Putamen (tissue), 1 donor: ENCODE measurements around the gene ALX3.

Experiments used
- DNase-seq: peaks from one replicate; pipeline ENCODE4 v3.0.0-alpha.2; 2016; ENCODE audit warnings: low spot score

The ALX3 gene

DNA sequence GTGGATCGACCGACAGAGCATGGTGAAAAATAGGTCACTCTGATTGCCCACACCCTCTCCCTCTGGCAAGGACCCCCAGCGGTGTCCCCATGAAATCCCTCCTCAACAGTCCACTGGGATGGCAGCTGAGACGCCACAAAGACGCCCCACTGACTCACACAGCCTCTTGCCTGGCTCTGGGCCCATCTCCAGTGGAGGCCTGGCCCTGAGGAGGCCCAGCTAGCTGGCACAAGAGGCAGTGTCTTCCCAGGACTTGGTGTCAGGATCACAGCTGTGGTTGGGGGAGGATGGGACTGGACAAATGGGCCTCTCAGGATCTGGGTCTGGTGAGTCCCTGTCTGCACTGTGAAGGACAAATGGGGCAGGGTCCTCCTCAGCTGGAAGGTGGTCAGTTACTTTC lies 4.6 kb downstream of the ALX3 start:
- no peak for DNase-seq

DNA sequence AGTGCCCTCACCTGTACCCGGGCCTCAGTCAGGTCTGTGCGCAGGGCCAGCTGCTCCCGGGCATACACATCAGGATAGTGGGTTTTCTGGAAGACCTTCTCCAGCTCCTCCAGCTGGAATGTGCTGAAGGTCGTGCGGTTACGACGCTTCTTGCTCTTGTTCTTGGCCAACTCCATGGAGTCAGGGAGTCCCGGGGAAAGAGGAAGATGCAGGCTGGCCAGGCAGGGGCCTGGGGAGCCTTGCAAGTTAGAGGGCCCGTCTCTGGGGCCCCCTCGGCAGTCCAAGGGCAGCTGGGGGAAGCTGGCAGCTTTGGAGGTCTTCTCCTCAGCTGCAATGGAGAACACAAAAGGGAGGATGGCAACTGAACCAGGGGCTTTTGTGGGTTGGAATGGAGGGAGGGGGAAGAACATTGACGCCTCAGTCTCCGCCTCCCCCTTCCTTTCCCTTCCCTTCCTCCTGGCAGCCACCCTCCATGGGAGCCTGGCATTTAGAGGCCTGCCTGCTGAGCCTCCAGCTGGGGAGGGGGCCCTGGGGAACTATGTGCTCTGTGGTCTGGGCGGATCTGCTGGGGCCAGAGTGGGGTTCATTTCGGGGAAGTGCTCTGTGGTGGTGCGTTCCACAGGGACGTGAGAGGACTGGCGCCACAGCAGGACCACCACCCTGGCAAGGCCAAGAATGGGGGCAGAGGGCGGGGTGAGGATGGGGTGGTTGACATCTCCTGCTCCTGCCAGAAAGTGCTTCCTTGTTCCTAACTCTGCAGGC lies 5.7 kb downstream of the ALX3 start:
- DNase-seq, result no peak

DNA sequence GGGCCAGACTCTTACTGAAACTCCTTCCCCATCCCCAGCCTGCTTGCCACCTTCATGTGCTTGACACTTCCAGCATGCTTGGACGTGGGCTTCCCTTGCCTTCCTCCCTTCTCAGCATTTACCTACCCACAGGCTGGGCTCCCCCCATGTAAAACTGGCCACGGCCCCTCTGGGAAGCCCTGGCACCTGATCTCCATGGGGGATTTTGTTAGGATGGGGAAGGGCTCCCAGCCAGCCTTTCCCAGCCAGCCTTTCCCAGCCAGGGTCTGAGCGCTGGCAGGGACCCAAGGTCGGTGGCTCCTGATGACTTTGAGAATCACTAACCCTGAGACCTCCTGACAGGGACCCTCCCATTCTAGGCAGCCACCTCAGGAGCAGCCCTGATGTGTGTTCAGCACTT lies 6.7 kb downstream of the ALX3 start:
- no peak for DNase-seq

DNA sequence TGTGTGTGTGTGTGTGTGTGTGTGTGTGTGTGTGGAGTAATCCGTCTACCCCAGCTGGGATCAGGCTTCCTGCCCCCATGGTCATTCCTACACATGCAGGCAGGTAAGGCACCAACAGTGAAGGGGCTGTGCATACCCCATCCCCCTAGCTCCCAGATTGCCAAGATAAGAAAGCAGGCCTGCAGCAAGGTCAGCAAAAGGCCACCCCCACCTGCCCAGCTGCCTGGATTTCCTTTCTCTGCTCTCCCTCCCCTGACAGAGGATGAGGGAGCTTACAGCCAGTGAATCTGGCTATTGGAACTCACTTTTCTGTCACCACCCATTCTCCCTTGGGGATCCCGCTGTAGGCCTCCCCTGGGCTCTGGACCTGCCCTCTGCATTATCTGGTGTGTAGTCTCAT lies 7.9 kb downstream of the ALX3 start:
- no peak for DNase-seq

DNA sequence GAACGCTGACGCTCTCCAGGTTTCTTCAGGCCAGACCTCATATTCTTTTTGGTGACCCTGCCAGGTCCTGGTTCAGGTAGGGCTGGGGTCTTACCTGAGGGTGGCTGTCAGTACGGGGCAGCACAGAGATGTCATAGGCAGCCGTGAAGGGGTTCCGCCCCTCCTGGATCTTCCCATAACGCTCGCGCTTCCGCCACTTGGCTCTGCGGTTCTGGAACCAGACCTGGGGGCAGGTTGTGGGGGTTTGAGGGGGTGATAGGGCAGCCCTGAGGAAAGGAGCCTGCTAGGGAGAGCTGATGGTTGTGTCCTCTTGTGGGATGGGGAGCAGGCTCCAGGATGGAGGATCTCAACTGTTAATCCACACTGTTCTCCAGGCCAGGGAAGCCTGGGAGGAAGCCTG lies 9.1 kb downstream of the ALX3 start:
- DNase-seq, result no peak

DNA sequence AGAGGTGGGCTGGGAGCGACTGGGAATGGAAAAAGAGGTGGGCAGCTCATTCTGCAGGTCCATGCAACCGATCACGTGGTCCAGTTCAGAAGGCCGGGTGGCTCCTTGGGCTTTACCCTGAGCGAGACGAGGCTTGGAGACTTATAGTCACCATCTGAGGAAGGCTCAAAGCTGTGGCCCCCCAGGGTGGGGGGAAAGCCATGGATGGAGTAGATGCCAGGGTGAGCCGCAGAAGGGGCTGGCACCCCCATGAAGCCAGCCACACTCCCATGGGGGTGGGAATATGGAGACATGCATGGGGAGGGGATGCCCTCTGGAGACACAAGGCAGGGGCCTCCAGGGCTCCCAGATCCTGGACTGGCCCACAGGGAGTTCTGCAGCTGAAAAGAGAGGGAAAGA lies 9.8 kb downstream of the ALX3 start:
- DNase-seq, result no peak

DNA sequence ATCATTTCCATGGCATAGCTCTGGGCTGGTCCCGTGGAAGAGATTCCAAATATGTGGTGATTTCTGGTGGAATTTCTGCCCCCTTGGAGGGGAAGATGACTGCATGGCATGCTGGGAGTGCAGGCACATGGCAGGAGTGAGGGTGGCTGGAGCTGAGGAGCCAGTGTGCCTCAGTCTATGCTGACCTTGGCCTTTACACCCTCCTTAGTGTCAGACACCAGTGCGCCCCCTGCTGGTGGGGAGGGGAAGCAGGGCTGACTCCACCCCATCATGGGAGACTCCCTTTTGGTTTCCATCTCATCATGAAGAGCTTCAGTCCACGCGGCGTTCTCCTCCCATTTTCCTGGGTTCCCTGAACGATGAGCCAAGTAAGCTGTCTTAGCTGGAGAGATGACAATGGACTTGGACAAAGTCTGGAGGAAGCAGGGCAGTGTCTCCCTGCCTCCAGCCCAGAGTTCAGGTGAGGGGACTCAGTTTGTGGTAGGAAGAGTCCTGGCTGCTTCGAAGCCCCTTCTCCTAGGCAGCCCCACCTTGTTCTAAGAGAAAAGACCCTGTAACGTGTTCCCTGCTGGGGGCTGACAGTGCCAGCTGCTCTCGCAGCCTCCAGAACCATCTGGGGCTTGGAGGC lies 10.3 kb downstream of the ALX3 start:
- DNase-seq, result no peak

DNA sequence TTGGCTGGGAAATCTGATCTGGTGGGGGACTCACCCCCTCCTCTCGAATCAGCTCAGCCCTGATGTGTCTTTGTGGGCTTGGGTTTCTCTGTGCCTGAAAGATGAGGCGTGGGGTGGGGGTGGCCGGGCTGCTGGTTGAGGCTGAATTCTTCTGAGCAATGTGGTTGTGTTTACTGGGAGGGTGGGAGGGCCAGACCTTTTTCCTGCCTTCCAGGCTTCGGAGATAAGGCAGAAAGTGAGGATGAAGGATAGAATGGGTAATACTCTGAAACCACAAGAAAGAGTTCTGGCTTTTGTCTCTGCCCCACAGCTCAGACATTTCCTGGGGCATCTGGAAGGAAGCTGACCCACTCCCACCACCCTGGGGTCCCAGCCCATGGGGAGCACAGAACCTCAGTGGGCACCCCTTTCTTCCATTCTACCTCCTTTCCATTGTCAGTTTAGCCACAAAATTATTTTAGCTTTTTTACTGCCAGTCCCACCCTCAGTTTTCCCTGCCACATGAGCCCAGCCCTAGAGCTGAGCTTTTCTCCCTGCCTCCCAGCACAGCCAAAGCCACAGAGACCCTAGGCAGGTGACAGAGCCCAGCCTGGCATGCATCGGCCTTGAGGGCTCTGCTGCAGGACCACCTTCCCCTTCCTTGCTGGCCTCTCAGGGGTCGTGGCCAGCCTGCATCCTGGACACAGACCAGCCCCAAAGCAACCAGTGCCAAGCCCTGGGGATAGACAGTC lies 11.2 kb downstream of the ALX3 start:
- DNase-seq, result no peak

DNA sequence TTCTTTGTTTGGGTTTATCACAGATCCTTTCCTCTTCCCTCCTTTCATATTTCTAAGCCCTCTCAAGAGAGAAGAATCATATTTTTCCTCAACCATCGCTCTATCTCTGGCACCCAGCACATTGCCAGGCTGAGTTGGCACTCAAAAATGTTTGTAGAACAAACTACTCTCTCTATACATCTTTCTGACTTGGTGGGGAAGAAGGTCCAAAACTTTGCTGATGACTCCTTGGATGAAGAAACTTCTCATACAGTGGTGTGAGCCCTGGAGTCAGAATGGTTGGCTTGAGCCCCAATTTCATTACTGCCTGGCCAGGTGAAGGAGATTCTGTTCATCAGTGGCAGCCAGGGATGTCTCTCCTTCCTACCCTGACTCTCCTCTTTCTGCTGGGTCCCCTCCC lies 11.9 kb downstream of the ALX3 start:
- DNase-seq, result no peak

DNA sequence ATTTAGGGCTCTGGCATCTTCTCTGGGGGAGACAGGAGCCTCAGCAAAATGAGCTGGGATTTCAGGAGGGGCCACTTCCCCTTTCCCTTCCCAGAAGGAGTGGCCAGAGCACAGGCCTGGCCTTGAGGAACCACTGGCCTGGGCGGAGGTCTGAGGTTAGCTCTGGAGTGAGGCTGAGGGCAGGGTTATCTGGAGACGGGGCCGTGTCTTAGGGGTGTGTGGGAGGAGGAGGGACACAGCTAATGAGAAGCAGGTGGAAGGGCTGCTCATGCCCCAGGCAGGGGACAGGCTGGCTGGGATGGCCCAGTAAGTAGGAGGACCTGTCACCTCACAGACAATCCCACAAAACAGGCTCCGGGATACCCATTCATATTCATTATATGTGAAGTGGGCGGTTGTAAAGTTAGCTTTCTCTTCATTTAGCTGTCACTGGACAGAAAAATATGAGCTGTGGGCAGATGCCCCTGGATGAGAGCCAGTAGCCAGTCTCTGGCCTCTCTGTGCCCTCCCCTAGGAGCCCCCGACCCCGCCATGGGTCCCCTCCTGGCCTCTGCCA lies 12.4 kb downstream of the ALX3 start:
- DNase-seq, result no peak

DNA sequence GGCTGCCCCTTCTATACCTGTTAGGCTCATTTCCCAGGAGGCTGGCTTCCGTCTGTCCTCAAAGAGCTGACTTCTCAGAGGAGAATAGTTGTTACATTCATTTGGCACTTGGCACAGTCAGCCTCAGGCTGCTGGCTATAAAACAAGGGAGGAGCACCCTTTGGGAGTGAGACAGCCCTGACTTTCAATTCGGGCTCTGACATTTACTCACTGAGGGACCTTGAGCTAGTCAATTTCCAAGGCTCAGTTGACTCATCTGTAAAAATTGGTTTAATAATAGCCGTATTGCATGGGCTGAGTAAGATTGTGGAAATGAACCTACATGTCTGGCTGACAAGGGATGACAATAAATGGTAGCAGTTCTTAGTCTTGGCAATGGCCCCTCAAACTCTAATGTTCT lies 13.7 kb downstream of the ALX3 start:
- no peak for DNase-seq

DNA sequence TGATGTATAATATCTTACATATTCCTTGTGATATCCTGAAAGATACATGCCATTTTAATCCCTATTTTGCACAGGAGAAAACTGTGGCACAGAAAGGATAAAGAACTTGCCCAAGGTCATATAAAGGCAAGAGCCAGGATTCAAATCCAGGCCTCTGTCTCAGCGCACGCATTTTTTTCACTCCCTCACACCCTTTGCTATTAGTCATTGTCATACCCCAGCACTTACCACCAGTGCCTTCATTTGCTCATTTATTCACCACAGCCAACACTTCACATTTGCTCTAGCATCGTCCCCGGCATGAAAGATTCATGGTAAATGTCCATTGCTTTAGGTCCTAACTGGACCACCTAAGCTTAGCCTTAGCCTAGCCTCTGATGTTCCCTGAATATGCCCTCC lies 14.2 kb downstream of the ALX3 start:
- no peak for DNase-seq

DNA sequence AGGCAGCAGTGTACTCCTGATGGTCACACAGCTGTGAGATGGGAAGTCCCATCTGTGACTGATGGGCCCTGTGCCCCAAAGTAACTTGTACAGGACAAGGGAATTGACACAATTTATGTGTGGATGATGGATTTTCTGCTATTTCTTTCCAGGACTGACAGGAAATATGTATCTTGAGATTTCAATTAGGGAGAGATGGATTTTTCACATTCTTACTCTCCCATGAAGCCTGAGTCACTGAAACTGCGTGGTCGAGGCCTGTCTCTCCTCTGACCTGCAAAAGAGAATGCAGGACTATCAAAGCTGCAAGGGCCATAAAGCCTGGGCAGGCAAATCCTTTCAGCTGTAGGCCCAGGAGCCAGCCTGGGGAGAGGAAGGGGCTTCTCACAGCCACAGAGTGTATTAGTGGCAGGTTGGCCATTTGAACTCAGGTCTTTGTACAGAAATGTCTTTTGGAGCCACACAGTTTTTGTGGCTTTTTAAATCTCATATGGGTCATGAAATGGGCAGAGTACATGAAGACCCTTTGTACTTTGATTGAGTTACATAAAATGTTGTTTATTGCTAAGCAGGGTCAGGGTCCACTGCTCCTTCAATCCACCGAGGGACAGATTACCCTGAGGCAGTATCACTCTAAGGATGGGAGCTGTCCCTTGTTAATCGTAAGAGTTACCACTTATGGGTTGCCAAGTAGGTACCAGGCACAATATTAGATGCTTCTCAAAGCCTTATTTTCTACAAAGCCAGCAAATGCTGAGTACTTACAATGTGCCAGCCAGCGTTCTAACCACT lies 14.8 kb downstream of the ALX3 start:
- no peak for DNase-seq

DNA sequence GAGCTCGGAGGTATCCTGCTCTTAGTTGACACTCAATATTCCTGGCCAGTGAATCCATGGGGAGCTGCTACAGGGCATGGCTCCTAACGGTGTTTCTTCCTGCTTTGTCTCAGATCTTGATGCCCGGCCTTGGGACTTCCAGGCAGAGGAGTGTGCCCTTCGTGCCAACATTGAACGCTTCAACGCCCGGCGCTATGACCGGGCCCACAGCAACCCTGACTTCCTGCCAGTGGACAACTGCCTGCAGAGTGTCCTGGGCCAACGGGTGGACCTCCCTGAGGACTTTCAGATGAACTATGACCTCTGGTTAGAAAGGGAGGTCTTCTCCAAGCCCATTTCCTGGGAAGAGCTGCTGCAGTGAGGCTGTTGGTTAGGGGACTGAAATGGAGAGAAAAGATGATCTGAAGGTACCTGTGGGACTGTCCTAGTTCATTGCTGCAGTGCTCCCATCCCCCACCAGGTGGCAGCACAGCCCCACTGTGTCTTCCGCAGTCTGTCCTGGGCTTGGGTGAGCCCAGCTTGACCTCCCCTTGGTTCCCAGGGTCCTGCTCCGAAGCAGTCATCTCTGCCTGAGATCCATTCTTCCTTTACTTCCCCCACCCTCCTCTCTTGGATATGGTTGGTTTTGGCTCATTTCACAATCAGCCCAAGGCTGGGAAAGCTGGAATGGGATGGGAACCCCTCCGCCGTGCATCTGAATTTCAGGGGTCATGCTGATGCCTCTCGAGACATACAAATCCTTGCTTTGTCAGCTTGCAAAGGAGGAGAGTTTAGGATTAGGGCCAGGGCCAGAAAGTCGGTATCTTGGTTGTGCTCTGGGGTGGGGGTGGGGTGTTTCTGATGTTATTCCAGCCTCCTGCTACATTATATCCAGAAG lies 16.7 kb downstream of the ALX3 start:
- no peak for DNase-seq

DNA sequence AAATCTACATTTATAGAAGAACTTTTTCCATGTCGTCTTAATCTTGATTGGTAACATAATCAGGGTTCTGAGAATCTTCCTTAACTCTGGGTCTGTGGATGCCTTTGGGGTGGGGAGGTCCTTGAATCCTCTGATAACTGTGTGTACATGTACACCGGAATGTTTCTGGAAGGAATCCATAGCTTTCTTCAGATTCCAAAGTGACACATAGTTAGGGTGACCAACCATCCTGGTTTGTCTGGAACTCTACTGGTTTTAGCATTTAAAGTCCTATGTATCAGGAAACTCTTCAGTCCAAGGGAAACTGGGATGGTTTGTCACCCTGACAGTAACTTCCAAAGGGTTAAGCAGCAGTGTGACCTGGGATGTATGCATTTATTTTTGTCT lies 19.2 kb downstream of the ALX3 start:
- DNase-seq, result no peak

DNA sequence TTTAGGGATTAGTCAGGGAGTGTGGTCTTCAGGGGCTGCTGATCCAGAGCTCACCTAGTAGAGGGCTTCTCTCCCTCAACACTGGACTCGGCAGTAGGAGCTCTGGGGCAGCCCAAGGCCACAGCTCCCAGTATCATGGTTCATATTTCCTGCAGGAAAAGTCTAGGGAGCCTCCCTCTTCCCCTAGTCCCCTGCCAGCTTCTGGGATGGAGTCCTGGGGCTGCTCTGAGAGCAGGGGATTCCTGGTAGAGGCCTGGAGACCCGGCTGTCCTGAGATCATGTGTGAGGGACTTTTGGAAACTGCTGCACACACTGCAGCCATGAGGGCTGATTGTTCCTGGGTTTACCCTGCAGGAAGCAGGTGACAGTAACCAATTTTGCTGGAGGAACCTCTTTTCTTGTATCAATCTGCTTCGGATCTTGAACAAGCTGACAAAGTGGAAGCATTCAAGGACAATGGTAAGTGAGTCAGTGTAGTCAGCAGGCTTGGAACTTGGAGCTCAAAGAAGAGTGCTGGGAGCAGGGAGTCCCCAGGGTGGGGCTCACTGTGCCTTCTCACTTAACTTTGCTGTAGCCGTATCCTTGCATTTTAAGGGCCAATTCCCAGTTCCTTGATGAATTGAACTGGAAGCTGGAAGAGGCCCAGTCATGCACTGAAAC lies 19.7 kb downstream of the ALX3 start:
- no peak for DNase-seq

DNA sequence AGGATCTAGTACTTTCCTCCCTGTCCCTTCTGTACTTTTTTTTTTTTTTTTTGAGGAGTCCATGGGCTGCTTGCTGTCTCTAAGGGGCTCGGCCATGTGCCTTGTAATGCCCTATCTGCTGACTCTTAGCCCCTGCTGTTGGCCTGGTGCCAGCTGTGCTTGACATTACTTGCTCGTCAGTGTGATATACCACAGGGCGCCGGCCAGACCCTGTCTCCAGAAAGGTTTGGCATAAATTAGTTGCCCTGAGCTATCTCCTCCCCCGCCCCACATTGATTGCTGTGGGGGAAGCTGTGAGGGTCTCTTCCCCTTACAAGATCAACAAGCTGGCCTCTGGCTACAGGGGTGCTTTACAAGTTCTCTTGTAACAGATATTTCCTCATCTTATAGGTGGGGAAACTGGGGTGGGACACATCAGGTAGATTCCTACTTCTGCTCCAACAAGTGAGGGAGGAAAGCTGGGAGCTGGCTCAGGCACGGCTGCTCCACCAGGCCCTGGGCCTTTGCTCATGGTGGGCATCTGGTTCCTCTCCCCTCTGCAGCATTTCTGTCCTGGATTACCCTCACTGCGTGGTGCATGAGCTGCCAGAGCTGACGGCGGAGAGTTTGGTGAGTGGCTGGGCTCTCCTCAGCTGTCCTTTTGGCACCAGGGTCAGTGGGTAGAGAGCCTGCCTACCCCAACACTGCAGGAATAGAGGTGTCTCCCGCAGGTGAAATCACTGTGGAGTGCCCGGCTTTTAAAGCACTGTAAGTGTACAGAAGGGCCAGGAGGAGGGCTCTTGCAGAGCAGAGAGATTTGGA lies 20.5 kb downstream of the ALX3 start:
- no peak for DNase-seq

DNA sequence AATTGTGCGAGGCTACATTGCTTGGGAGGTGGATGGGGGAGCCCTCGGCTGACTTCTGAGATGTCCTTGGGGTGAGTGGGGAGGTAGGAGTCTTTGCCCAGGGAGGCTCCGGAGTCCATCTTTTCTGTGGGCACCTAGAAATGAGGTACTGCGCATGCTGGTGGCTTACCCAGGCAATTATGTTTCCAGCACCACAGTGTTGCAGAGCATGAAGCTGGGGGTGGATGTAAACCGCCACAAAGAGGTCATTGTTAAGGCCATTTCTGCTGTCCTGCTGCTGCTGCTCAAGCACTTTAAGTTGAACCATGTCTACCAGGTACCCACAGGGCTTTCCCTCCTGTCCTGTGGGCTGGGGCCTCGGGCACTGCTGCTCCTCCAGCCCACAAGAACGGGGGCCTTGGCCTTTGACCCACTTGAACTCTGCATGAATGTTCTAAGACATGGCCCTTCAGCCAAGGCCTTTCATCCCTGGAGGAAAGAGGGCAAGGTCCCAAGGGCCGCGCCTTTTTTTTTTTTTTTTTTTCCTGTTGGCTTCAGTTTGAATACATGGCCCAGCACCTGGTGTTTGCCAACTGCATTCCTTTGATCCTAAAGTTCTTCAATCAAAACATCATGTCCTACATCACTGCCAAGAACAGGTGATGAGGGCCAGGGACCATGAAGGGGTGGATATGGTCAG lies 21.4 kb downstream of the ALX3 start:
- DNase-seq, result peak; percentile 51

DNA sequence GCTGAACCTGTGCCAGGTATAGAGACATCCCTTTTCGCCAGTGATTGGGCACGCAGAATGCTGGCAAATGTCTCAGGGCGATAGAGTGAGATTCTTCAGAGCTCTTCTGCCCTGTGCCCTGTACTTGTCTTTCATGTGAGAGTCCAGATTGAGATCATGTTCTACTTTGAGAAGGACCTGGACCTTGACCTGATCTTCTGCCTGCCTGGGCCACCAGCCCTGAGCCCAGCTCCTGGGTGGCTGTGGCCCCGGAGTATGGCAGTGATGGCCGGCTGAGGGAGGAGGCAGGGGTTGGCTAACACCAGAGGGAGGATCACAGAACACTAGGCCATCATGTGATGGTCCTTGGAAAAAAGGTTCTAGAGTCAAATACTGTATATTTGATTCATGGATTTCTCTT lies 22.2 kb downstream of the ALX3 start:
- no peak for DNase-seq
